Fibroblast of lung (primary cell): ENCODE results near the gene NPAT. TPM values are rescaled to one million over a fixed set of nuclear protein-coding genes. Genes with fewer than 3 reads are reported as not detected.
A peak's percentile ranks its signal among the peaks of the same experiment; 100 is the strongest.

Experiments used
- DNase-seq, 2 donors: peaks; one replicate each; pipeline versions ENCODE4 v3.0.0 to v3.0.0-alpha.2; 2010; ENCODE audit warnings: low read depth in 2 of 2
- H2AFZ ChIP-seq: 2 replicates; pipeline ENCODE4 v1.5.1; 2012; ENCODE audit warnings: low read length, control low read depth, inconsistent platforms
- H3K27ac ChIP-seq: 2 replicates; pipeline ENCODE4 v1.5.1; 2011; ENCODE audit warnings: low read length, control low read depth; ENCODE audit not compliant: insufficient read depth
- H3K27me3 ChIP-seq: 2 replicates; pipeline ENCODE4 v1.5.1; 2011; ENCODE audit warnings: mild to moderate bottlenecking, low read length; ENCODE audit not compliant: control insufficient read depth, insufficient read depth
- H3K36me3 ChIP-seq: 2 replicates; pipeline ENCODE4 v1.5.1; 2011; ENCODE audit warnings: low read length; ENCODE audit not compliant: control insufficient read depth, insufficient read depth
- H3K4me1 ChIP-seq: 2 replicates; pipeline ENCODE4 v1.5.1; 2011; ENCODE audit warnings: low read length; ENCODE audit not compliant: control insufficient read depth, insufficient read depth; ENCODE audit errors: extremely low read depth
- H3K4me2 ChIP-seq: 2 replicates; pipeline ENCODE4 v1.5.1; 2011; ENCODE audit warnings: low read length, control low read depth; ENCODE audit not compliant: insufficient read depth; ENCODE audit errors: extremely low read depth
- H3K4me3 ChIP-seq, 4 experiments: fragments of 200-600 bp in 1 of 4; sonication (generic) in 1 of 4; replicated peaks in 1 of 4; 2 replicates each; pipeline ENCODE4 v1.5.1; 2011 to 2016; ENCODE audit warnings: low read length in 4 of 4, low read depth in 3 of 4, mild to moderate bottlenecking in 3 of 4, control low read depth in 2 of 4, inconsistent platforms in 1 of 4, mixed read lengths in 1 of 4; ENCODE audit not compliant: insufficient read depth in 1 of 4; ENCODE audit errors: control extremely low read depth in 1 of 4
- H3K79me2 ChIP-seq: 2 replicates; pipeline ENCODE4 v1.5.1; 2012; ENCODE audit warnings: mild to moderate bottlenecking, low read length, inconsistent platforms; ENCODE audit not compliant: control insufficient read depth, insufficient read depth
- H3K9ac ChIP-seq: 2 replicates; pipeline ENCODE4 v1.5.1; 2011; ENCODE audit warnings: mild to moderate bottlenecking, low read length, control low read depth; ENCODE audit not compliant: insufficient read depth
- H3K9me3 ChIP-seq: 2 replicates; pipeline ENCODE4 v1.5.1; 2012; ENCODE audit warnings: low read depth, low read length; ENCODE audit not compliant: control insufficient read depth, insufficient read depth
- H4K20me1 ChIP-seq: 2 replicates; pipeline ENCODE4 v1.5.1; 2011; ENCODE audit warnings: low read length; ENCODE audit not compliant: control insufficient read depth, insufficient read depth; ENCODE audit errors: extremely low read depth
- EZH2 ChIP-seq: IDR thresholded peaks from 2 replicates; pipeline ENCODE4 v1.5.1; 2012; ENCODE audit warnings: low read length, control low read depth, mild to moderate bottlenecking; ENCODE audit errors: missing control alignments
- polyA plus RNA-seq, 2 donors: library from polyadenylated mRNA; depleted of rRNA in 1 of 2; stranded (reverse) in 1 of 2; unstranded in 1 of 2; fragments of >200 nt; gene quantifications; 2 replicates each; pipeline ENCODE4 v1.2.1, GENCODE V29; 2011 to 2012; ENCODE audit warnings: missing spikeins in 1 of 2
- total RNA-seq: library from RNA; depleted of rRNA; stranded (reverse); fragments of >200 nt; gene quantifications from 2 replicates; pipeline ENCODE4 v1.2.1, GENCODE V29; 2014
- TF ChIP-seq, protein P1 (sequence below), 2 donors: IDR thresholded peaks in 1 of 2; conservative IDR thresholded peaks in 1 of 2; 1 replicate in 1 of 2; 2 replicates in 1 of 2; pipeline ENCODE4 v1.5.1; 2011 to 2012; ENCODE audit warnings: low read length in 2 of 2, control low read depth in 1 of 2, inconsistent platforms in 1 of 2, low read depth in 1 of 2, mild to moderate bottlenecking in 1 of 2

The NPAT gene
- total and polyA plus RNA-seq, 2 donors (not counting 1 experiment from before 2014, with no cell fraction given), result 10.9 to 12.7 TPM

DNA sequence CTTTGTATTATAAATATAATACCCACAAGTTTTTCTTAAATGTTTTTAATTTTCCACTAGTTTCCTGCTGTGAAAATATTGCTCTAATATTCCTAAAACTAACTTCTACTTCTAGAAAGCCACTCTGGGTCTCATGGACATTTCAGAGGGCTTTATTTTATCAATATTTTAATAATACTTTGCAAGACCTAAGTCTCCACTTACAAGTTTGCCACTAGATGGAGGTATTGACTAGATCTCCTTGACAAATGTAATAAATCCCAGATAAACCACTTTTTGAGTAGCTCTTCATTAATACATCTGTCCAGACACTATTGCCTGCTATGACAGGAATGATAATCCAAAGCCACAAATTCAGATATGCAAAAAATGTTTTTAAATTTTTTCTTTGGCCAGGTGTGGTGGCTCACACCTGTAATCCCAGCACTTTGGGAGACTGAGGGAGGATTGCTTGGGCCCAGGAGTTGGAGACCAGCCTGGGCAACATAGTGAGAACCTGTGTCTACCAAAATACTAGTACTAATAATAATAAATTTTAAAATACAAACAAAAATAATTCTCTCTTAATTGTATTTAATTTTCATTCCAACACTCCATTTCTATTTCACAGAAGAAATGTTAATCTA, 104.6 kb downstream of the NPAT start:
- H3K36me3 ChIP-seq, result no peaks in the 10 kb centered on the region
- H3K4me1 ChIP-seq, result peaks cover 4% of the 10 kb centered on the region
- no peak overlapping the region for H3K4me2 ChIP-seq
- no peaks in the 10 kb centered on the region for H3K9me3 ChIP-seq
- no peak overlapping the region for H3K9ac ChIP-seq
- H2AFZ ChIP-seq, result no peak overlapping the region
- peak; percentile 60 to 82 for DNase-seq
- no peak for TF ChIP-seq EZH2
- TF ChIP-seq, protein P1, sequence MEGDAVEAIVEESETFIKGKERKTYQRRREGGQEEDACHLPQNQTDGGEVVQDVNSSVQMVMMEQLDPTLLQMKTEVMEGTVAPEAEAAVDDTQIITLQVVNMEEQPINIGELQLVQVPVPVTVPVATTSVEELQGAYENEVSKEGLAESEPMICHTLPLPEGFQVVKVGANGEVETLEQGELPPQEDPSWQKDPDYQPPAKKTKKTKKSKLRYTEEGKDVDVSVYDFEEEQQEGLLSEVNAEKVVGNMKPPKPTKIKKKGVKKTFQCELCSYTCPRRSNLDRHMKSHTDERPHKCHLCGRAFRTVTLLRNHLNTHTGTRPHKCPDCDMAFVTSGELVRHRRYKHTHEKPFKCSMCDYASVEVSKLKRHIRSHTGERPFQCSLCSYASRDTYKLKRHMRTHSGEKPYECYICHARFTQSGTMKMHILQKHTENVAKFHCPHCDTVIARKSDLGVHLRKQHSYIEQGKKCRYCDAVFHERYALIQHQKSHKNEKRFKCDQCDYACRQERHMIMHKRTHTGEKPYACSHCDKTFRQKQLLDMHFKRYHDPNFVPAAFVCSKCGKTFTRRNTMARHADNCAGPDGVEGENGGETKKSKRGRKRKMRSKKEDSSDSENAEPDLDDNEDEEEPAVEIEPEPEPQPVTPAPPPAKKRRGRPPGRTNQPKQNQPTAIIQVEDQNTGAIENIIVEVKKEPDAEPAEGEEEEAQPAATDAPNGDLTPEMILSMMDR (conservative IDR thresholded peaks at IDR 0.05 in 1 of 2, IDR thresholded peaks at IDR 0.05 in 1 of 2; ENCODE audit: low read depth in 1 of 2, low read length in 2 of 2), result peak; percentile 37 to 60
- H3K27me3 ChIP-seq, result no peaks in the 10 kb centered on the region
- peaks cover 8% of the 10 kb centered on the region for H3K79me2 ChIP-seq
- H4K20me1 ChIP-seq, result no peaks in the 10 kb centered on the region
- no peak overlapping the region for H3K27ac ChIP-seq
- H3K4me3 ChIP-seq, result no peak overlapping the region

DNA sequence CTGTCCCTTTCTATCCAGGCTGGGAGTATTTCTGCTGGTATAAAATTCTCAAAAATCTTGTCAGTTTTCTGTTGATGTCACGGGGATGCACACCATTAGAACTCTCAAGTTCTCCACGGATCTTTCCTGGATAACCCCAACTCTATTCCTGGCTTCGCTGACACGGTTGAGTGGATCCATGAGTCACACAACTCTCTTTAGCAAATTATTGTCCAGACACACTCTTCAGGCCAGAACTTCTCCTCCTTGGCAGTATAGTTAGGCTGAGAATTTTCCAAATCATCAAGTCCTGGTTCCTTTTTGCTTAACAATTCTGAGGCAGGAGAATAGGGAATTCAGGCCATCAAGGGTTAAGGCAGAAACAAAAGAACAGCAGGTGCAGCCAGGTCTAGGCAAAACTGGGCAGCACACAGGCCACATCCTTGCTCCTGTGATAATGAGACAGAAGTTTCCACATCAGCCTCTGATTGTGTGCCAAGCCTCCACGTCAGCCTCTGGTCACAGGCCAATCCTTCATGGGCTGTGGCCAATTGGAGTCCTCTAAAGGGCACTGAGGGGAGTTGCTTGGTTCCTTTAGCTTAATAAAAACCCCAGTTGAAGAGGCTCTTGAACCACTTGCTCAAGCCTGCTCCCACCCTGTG, 106.8 kb downstream of the NPAT start:
- no peak overlapping the region for H2AFZ ChIP-seq
- DNase-seq, result peak; percentile 87 to 91
- H4K20me1 ChIP-seq, result no peaks in the 10 kb centered on the region
- H3K9ac ChIP-seq, result no peak overlapping the region
- H3K36me3 ChIP-seq, result no peaks in the 10 kb centered on the region
- no peak overlapping the region for H3K4me2 ChIP-seq
- peak overlapping the region; percentile 37 for H3K27ac ChIP-seq
- no peaks in the 10 kb centered on the region for H3K9me3 ChIP-seq
- no peaks in the 10 kb centered on the region for H3K27me3 ChIP-seq
- no peak for TF ChIP-seq EZH2
- TF ChIP-seq, protein P1 (conservative IDR thresholded peaks at IDR 0.05 in 1 of 2, IDR thresholded peaks at IDR 0.05 in 1 of 2; ENCODE audit: low read depth in 1 of 2, low read length in 2 of 2), result no peak
- no peak overlapping the region for H3K4me3 ChIP-seq
- H3K4me1 ChIP-seq, result peaks cover 4% of the 10 kb centered on the region
- no peaks in the 10 kb centered on the region for H3K79me2 ChIP-seq

DNA sequence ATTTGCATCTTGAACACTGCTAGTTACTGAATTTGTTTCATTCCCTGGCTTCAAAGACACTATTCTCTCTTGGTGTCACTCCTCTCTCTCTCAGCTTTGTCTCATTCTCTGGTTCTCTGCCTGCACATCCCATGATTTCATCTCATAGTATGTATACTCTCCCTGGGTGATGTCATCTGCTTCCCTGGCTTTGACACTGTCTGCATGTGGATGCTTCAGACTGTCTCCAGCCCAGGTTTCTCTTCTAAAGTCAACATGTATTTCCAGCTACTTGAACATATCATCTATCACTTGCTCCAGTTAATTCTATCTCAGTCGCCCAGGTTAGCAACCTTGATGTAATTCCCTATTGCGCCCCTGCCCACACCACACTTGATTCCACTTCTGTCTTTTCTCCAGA, 110.4 kb downstream of the NPAT start:
- Histone ChIP-seq H2AFZ (no peak overlapping the region), H3K9me3 (no peaks in the 10 kb centered on the region), H3K36me3 (no peaks in the 10 kb centered on the region), H3K9ac (no peak overlapping the region), H3K4me1 (peaks cover 4% of the 10 kb centered on the region), H4K20me1 (no peaks in the 10 kb centered on the region), H3K27ac (no peak overlapping the region), H3K79me2 (no peaks in the 10 kb centered on the region), H3K27me3 (no peaks in the 10 kb centered on the region), H3K4me3 (no peak overlapping the region), H3K4me2 (no peak overlapping the region)
- DNase-seq, result peak; percentile 17 to 27
- no peak for TF ChIP-seq EZH2
- TF ChIP-seq, protein P1 (conservative IDR thresholded peaks at IDR 0.05 in 1 of 2, IDR thresholded peaks at IDR 0.05 in 1 of 2; ENCODE audit: low read depth in 1 of 2, low read length in 2 of 2), result no peak
